ENCODE measurements around the gene LHX4.

The LHX4 gene

DNA sequence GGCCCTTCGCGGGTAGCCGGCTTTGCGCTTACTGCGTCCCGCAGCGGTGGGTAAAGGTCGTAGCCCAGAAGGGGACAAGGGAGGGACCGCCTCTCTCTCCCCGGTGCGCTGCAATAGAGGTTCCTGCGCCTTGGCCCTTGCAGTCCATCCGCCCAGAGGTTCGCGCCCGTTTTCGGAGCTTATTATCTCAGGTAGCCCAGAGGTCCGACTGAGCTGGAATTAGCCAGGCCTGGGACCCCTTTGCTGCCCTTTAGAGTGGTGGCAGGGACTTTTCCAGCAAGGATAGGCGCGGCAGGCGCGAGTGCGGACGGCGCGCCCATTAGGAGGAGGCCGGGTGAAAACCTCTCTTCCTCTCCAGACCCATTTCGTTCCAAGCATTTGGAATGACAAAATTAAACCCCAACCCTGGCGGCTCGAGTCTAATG is 5.0 kb downstream of the LHX4 start:
- no peak for DNase-seq (ENCODE audit: low read depth, low spot score)
- in situ Hi-C loops (cut with HindIII; ENCODE audit: low sequenced_read_pairs), result no loop called here
- TF ChIP-seq CTCF (IDR thresholded peaks at IDR 0.05; ENCODE audit: low read depth, low read length), result no peak
- no peak overlapping the region for H3K4me3 ChIP-seq (ENCODE audit: low read depth, low read length)

DNA sequence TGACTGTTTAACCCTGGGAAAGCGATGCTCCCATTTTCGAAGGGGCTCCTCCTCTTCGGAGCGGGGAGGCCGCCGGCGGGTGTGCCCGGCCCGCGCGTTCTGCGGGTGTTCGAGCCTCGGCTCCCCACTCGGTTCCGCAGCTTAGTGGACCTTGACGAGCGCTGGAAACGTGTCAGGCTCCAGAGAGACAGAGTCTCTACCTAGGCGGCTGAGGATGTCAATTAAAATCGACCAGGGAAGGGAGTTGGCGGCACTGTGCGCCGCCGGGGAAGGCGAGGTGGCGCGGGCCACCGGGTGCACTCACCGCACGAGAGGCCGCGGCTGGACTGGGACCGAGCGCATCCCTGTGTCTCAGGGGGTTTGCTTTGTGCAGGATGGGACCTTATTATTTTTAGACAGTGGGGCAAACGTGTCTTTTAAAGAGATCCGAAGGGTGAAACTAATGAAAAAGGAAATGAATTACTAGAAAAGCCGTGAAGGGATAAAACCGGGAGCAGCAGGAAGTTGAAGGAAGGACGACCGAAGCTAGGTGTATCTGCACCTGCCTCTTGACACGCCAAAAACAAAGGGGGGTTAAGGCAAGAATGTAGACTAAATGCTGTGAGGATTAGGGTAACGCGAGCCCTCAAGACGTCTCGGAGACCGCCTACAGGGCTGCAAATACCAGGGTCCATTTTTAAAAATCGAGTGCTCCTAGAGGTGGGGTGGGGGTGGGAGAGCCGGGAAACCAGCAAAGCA is 5.6 kb downstream of the LHX4 start:
- TF ChIP-seq CTCF (IDR thresholded peaks at IDR 0.05; ENCODE audit: low read depth, low read length), result no peak
- in situ Hi-C loops (cut with HindIII; ENCODE audit: low sequenced_read_pairs), result no loop called here
- DNase-seq (ENCODE audit: low read depth, low spot score), result no peak
- H3K4me3 ChIP-seq (ENCODE audit: low read depth, low read length), result no peak overlapping the region

DNA sequence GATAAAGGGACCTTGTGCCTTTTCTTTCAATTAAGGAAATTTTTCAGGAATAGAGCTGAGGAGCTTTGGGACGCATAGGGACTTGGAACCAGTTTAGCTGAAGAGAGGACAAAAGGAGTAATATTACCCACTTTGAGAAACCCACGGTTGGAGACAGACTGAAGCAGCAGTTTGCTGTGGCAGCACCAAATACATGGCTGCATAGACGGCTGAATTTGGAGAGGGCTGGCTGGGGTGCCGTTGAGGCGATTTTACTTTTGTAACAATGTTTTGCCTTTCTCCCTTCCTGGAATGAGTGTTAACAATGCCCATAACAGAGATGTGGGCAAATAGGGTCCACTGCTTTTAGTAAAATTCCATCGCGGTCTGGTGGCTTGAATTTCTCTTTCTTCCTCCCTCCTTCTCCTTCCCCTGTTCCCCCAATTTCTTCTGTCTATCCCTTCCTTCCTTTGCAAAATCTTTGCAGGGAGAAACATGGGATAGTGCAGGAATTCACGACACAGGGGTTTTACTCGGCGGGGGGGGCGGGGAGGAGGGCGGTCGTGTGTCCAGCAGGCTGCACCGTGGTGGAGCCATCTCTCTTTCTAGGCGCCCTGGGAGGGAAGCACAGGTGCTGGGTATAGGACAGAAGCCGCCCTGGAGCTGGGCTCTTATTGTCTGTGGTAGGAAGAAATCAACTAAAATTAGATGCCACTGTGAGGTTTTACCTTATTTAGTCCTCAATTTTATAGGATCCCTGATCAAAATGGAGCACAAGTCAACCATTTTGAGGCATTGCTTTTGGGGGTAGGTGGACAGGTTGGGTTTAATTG is 6.8 kb downstream of the LHX4 start:
- no peak for TF ChIP-seq CTCF (IDR thresholded peaks at IDR 0.05; ENCODE audit: low read depth, low read length)
- in situ Hi-C loops (cut with HindIII; ENCODE audit: low sequenced_read_pairs), result no loop called here

DNA sequence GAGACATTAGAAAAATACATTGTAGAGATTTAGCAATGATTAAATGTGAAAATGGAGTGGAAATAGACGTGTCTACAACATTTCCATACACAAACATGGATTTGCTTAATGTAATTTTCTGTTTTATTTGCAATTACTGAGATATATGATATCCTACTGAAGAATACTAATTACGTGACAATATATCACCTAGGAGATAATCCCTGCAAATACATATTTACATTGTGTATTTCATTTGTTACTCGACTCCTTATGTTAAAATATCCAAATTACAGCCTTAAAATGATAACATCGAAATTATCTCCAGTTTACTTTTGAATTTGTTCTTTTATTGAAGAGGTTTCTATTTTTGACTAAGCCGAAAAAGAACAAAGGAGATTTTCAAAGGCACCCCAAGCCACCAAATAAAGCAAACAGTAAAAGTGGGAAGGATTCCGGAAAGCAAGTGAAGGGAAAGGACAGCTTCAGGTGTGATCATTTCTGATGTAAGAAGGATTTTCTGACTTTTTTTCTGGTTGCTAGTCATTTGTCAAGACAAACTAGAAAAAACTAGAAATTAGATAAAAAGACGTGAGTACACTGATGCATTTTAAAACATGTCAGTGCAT is 7.9 kb downstream of the LHX4 start:
- no peak for TF ChIP-seq CTCF (IDR thresholded peaks at IDR 0.05; ENCODE audit: low read depth, low read length)
- H3K4me3 ChIP-seq (ENCODE audit: low read depth, low read length), result no peak overlapping the region
- no peak for DNase-seq (ENCODE audit: low read depth, low spot score)
- in situ Hi-C loops (cut with HindIII; ENCODE audit: low sequenced_read_pairs), result no loop called here

More for the DNA sequence above, 6.8 kb downstream of the LHX4 start:
- H3K4me3 ChIP-seq (ENCODE audit: low read depth, low read length), result no peak overlapping the region
- DNase-seq (ENCODE audit: low read depth, low spot score), result no peak

- DNase-seq (ENCODE audit: low read depth, low spot score), result no peak
- in situ Hi-C loops (cut with HindIII; ENCODE audit: low sequenced_read_pairs), result no loop called here
- TF ChIP-seq CTCF (IDR thresholded peaks at IDR 0.05; ENCODE audit: low read depth, low read length), result no peak
- no peak overlapping the region for H3K4me3 ChIP-seq (ENCODE audit: low read depth, low read length)
Observed at GRCh38 chr1:180238675-180239074, 8.6 kb downstream of the LHX4 start.

DNA sequence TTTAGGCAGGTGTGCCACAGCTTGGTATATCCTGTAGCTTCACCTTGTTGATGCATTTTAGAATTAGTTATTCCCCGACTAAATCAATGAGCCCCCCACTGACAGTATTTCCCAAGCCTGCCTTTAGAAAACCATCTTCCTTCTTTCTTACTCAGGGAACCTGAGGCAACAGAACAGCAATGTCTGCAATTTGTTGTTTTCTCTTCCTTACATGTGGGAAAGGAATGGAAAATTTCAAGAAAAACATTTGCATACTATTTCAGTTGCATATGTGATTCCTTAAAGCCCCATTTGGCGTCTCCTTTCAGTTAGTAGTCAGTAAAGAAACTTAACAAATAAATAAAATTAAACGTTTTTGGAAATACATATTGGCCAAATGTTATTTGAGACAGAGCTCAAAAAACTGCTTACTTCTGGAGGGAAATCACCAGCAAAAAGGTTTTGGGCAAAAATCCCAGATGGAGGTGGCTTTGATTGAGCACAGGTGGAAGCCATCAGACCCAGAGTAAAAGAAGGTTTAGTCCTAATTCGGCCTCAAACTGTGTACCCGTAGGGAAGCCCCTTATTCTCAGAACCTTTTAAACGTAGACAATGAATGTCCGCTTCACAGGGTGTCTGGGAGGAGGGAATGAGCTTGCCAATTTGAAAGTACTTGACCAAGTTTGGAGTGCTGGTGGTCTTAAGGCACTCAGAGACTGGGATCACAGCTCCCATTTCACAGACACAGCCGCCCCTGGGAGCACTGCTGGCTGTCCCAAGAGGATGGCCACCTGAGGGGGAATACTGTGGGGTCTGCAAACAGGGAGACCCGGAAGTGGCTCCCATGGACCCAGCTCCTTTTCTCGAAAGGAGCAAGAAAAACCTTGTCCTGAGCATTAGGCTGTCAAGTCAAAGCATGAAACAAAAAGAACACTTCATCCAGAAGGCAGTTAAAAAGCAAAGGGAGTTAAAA is 9.4 kb downstream of the LHX4 start:
- in situ Hi-C loops (cut with HindIII; ENCODE audit: low sequenced_read_pairs), result no loop called here
- TF ChIP-seq CTCF (IDR thresholded peaks at IDR 0.05; ENCODE audit: low read depth, low read length), result no peak
- no peak overlapping the region for H3K4me3 ChIP-seq (ENCODE audit: low read depth, low read length)
- DNase-seq (ENCODE audit: low read depth, low spot score), result no peak
